ENCODE measurements around the gene TMPRSS5.

The TMPRSS5 gene

DNA sequence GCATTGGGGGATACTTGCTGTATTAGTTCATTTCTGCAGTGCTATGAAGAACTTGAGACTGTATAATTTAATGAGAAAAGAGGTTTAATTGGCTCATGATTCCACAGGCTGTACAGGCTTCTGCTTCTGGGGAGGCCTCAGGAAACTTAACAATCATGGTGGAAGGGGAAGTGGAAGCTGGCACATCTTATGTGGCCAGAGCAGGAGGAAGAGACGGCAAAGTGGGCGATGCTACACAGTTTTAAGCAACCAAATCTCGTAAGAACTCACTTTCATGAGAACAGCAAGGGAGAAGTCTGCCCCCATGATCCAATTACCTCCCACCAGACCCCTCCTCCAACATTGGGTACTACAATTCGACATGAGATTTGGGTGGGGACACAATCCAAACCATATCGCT lies 55.1 kb downstream of the TMPRSS5 start:
- Histone ChIP-seq H3K27me3 (ENCODE audit: insufficient read depth, poor library complexity, severe bottlenecking) (no peaks in the 10 kb centered on the region), H3K9me3 (ENCODE audit: severe bottlenecking) (no peaks in the 10 kb centered on the region), H3K4me3 (ENCODE audit: severe bottlenecking) (no peak overlapping the region), H3K4me1 (ENCODE audit: insufficient read depth, poor library complexity, severe bottlenecking) (no peaks in the 10 kb centered on the region), H3K27ac (ENCODE audit: poor library complexity, severe bottlenecking) (no peak overlapping the region), H3K36me3 (ENCODE audit: low read depth) (no peaks in the 10 kb centered on the region)
- DNase-seq (ENCODE audit: low spot score) (no peak), ATAC-seq (ENCODE audit: low read depth) (no peak)
- TF ChIP-seq, protein P1, sequence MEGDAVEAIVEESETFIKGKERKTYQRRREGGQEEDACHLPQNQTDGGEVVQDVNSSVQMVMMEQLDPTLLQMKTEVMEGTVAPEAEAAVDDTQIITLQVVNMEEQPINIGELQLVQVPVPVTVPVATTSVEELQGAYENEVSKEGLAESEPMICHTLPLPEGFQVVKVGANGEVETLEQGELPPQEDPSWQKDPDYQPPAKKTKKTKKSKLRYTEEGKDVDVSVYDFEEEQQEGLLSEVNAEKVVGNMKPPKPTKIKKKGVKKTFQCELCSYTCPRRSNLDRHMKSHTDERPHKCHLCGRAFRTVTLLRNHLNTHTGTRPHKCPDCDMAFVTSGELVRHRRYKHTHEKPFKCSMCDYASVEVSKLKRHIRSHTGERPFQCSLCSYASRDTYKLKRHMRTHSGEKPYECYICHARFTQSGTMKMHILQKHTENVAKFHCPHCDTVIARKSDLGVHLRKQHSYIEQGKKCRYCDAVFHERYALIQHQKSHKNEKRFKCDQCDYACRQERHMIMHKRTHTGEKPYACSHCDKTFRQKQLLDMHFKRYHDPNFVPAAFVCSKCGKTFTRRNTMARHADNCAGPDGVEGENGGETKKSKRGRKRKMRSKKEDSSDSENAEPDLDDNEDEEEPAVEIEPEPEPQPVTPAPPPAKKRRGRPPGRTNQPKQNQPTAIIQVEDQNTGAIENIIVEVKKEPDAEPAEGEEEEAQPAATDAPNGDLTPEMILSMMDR (IDR thresholded peaks at IDR 0.05; ENCODE audit: poor library complexity, severe bottlenecking), result no peak

DNA sequence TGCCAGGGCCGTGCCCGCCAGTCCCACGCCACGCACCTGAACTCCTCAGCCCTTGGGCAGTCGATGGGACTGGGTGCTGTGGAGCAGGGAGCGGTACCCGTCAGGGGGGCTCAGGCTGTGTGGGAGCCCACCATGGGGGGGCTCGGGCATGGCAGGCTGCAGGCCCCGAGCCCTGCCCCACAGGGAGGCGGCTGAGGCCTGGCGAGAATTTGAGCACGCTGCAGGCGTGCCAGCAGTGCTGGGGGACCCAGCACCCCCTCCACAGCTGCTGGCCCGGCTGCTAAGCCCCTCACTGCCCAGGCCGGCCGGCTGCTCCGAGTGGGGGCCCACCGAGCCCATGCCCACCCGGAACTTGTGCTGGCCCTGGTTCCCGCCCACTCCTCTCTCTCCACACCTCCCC lies 56.8 kb downstream of the TMPRSS5 start:
- Histone ChIP-seq H3K27ac (ENCODE audit: poor library complexity, severe bottlenecking) (no peak overlapping the region), H3K9me3 (ENCODE audit: severe bottlenecking) (no peaks in the 10 kb centered on the region), H3K36me3 (ENCODE audit: low read depth) (no peaks in the 10 kb centered on the region), H3K4me3 (ENCODE audit: severe bottlenecking) (no peak overlapping the region), H3K27me3 (ENCODE audit: insufficient read depth, poor library complexity, severe bottlenecking) (no peaks in the 10 kb centered on the region), H3K4me1 (ENCODE audit: insufficient read depth, poor library complexity, severe bottlenecking) (no peaks in the 10 kb centered on the region)
- ATAC-seq (ENCODE audit: low read depth), result no peak
- DNase-seq (ENCODE audit: low spot score), result no peak
- TF ChIP-seq, protein P1 (IDR thresholded peaks at IDR 0.05; ENCODE audit: poor library complexity, severe bottlenecking), result no peak

DNA sequence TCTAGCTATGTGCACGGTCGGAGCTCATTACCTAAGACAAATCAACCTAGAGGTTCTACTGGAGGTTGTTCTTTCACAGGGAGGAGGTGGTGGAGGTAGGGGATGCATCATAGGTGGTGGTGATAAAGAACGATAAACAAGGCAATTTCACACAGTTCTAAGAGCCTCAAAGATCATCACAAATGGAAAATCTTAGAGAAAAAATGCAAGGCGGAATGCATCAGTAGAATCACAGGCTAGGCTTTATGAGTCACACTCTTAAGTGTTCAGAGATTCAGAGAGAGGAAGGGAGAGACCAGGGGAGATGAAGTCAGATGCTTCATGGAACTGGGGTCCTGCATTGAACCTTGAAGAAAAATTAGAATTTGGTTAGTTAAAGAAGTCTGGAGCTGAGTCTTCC lies 58.3 kb downstream of the TMPRSS5 start:
- TF ChIP-seq, protein P1 (IDR thresholded peaks at IDR 0.05; ENCODE audit: poor library complexity, severe bottlenecking), result no peak
- Histone ChIP-seq H3K9me3 (ENCODE audit: severe bottlenecking) (no peaks in the 10 kb centered on the region), H3K36me3 (ENCODE audit: low read depth) (no peaks in the 10 kb centered on the region), H3K4me1 (ENCODE audit: insufficient read depth, poor library complexity, severe bottlenecking) (no peaks in the 10 kb centered on the region), H3K27me3 (ENCODE audit: insufficient read depth, poor library complexity, severe bottlenecking) (no peaks in the 10 kb centered on the region), H3K27ac (ENCODE audit: poor library complexity, severe bottlenecking) (no peak overlapping the region), H3K4me3 (ENCODE audit: severe bottlenecking) (no peak overlapping the region)
- ATAC-seq (ENCODE audit: low read depth), result no peak
- DNase-seq (ENCODE audit: low spot score), result no peak

DNA sequence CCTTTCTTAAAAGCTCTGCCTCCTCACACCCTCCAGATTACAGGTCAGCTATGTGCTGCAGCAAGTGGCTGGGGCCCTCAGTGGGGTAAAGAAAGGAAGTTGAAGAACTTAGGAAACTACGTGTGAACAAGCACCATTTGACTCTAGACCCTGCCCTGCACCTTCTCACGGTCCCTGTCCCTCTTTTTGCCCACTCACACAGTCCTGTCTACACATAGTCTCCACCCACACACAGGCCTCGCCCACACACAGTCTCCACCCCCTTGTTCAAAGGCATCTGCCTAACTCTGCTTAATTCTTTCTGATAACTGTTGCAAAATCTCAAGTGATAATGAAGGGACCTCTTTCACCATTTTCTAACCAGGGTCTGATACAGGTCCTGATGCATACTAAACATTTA lies 59.0 kb downstream of the TMPRSS5 start:
- Histone ChIP-seq H3K4me3 (ENCODE audit: severe bottlenecking) (no peak overlapping the region), H3K27me3 (ENCODE audit: insufficient read depth, poor library complexity, severe bottlenecking) (no peaks in the 10 kb centered on the region), H3K27ac (ENCODE audit: poor library complexity, severe bottlenecking) (no peak overlapping the region), H3K4me1 (ENCODE audit: insufficient read depth, poor library complexity, severe bottlenecking) (no peaks in the 10 kb centered on the region), H3K36me3 (ENCODE audit: low read depth) (no peaks in the 10 kb centered on the region), H3K9me3 (ENCODE audit: severe bottlenecking) (no peaks in the 10 kb centered on the region)
- TF ChIP-seq, protein P1 (IDR thresholded peaks at IDR 0.05; ENCODE audit: poor library complexity, severe bottlenecking), result no peak
- no peak for DNase-seq (ENCODE audit: low spot score)
- ATAC-seq (ENCODE audit: low read depth), result no peak

DNA sequence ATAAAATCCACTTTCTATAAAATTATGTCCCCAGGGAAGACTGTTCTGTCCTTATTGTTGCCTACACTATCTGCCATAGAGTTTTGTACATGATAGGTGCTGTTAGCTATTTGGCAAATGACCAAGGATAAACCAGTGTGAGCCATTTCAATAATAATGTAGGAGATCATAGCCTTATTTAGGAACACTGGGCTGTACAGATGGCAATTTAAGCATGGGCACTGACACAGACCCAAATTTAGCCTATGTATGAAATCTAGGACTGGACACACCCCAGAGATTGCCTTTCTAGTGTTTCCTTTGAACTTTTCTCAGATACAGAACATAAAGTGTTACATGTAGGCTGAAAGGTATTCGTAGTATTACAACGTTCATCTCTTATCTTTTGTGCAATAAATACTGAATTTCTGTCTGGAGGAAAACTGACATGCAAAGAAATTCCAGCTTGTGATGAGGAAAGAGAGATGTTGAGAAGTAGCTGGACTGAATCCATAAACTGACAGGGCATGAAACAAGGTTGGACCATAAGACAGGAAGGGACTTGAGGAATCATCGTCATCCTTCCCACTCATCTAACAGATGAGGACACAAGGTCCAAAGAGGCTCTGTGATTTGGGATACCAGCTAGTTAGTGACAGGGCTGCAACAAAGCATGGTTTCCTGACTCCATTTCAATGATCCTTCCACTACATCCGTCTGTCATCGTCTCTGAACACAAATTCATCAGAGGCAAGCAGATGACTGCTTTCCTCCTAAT lies 60.3 kb downstream of the TMPRSS5 start:
- ATAC-seq (ENCODE audit: low read depth), result no peak
- no peaks in the 10 kb centered on the region for H3K27me3 ChIP-seq (ENCODE audit: insufficient read depth, poor library complexity, severe bottlenecking)
- H3K4me3 ChIP-seq (ENCODE audit: severe bottlenecking), result no peak overlapping the region
- DNase-seq (ENCODE audit: low spot score), result no peak
- TF ChIP-seq, protein P1 (IDR thresholded peaks at IDR 0.05; ENCODE audit: poor library complexity, severe bottlenecking), result no peak
- no peaks in the 10 kb centered on the region for H3K9me3 ChIP-seq (ENCODE audit: severe bottlenecking)
- no peaks in the 10 kb centered on the region for H3K36me3 ChIP-seq (ENCODE audit: low read depth)
- H3K27ac ChIP-seq (ENCODE audit: poor library complexity, severe bottlenecking), result no peak overlapping the region
- H3K4me1 ChIP-seq (ENCODE audit: insufficient read depth, poor library complexity, severe bottlenecking), result no peaks in the 10 kb centered on the region
